Epidermal melanocyte (primary cell): Measurements from ENCODE around the gene LYRM2.
"Not testable (repeated sequence)": the region's sequence is repeated elsewhere in the genome, so short reads cannot be mapped to it uniquely, and the experiment has no call there.

ENCODE experiments used
- DNase-seq: peaks from one replicate; pipeline ENCODE4 v3.0.0; 2011; ENCODE audit warnings: low spot score; ENCODE audit not compliant: insufficient read length

Gene LYRM2

DNA sequence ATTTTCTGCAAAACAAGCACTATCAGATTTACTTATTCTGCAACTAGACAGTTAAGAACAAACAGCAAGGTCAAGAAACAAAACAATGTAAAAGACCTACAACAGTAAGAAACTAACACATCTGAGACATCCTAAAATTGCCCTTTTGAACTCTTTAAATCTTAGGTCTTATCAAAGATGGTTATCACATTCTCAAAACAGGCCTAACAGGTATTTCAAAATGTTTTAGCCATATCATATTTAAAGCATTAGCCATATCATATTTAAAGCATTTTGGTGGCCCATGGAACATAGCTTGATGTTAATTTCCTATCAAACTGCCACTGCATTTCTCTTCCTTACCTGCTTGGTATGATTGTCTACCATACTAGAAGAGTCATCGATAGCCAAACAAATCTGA, 11.1 kb upstream of the LYRM2 start:
- no peak for DNase-seq

DNA sequence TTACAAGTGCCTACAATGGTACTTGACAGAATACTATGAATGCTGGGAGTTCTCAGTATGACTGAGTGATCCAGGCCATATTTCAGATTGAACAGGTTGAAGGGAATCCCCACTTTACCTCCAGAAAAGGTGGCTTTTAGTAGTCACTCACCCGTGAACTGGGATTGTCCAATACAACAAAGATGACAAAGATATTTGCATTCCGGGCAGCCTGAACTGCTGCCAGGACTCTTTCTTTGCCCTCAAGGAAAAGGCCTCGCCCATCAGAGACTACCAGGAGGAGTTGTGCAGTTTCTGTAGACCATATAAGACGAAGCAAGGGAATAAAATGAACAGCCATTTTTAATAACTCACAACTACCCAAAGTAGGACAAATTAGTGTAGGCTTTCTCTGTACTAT, 6.3 kb upstream of the LYRM2 start:
- no peak for DNase-seq

DNA sequence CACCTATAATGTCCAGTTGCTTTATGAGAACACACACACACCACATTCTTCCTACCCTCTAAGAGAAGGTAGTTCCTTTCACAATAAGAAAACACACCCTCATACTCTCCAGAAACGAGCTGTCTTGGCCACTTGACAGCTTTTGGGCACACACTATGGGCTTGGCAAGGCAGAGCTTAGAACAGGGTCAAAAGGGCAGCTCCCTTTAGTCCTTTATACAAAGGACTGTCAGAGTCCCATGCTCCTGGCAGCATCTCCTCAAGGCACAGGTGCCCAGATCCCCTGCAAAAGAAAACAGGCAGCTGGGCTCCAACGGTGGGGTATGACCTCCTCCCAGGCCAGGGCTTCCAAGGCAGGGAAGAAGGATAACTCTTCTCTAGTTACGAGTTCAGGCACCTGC, 4.9 kb upstream of the LYRM2 start:
- DNase-seq, result no peak

DNA sequence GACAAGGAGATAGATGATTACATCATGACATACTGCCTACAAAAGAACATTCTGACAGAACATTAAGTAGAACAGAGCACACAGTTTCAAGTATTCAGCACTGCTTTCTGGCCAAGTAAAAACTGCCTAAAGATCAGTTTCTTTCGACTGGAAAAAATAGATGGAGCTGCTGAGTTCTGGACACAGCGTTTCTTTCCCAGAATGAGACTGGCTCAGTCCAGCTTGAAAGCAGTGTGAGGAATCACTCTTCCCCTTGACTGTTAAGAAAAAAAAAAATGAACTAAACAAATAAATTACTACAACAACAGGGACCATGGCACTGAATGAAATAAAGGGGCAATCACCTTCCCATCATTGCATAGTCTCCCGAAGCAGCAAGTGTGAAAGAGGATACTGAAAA, 4.4 kb upstream of the LYRM2 start:
- DNase-seq, result no peak

DNA sequence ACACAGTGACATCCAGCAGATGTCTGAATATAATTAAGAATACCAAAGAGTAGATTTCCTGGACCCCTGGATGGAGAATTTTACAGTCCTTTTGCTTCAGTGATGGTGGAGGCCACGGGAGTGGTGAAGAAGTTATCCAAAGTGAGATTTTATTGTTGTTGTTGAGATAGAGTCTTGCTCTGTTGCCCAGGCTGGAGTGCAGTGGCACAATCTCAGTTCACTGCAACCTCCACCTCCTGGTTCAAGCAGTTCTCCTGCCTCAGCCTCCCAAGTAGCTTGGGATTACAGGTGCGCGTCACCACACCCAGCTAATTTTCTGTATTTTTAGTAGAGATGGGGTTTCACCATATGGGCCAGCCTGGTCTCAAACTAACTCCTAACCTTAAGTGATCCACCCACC, 3.0 kb upstream of the LYRM2 start:
- DNase-seq, result not testable (repeated sequence)

DNA sequence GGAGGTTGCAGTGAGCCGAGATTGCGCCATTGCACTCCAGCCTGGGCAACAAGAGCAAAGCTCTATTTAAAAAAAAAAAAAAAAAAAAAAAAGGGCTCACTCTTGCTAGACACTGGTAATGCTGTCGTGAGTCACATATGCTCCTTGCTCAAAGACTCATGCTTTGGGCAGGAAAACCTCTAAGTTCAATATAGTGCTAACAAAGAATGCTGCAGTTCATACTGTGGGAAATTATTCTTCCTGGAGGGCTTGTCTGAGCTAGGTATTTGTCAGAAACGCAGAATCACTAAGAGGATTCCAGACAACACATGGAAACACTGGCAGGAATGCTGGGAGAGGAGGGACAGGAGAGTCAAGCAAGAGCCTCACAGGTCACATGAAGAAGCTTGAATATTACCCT, 2.3 kb upstream of the LYRM2 start:
- no peak for DNase-seq

DNA sequence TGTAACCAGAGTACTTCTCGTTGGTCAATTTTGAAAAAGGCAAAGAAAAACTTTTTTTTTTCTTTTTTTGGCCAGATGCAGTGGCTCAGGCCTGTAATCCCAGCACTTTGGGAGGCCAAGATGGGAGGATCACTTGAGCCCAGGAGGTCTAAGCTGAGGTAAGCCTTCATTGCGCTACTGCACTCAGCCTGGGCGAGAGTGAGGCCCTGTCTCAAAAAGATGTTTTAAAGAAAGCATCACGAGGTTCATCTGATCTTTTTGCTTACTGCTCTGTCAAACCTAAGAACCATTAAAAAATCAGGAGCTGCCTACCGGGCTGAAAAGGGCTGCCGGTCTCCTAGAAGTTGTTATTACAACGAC, 607 bp downstream of the LYRM2 start:
- no peak for DNase-seq

DNA sequence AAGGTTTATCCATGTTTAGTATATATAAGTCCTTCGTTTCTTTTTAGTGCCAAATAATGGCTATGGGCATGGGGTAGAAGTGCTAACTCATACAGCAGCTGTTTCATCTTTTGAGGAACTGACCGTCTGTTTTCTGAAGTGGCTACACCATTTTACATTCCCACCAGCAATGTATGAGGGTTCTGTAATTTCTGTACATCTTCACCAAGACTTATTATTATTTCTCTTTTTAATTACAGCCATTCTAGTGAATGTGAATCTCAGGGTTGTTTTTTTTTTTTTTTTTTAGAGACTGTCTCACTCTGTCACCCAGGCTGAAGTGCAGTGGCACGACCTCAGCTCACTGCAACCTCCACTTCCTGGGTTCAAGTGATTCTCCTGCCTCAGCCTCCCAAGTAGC, 2.1 kb downstream of the LYRM2 start:
- not testable (repeated sequence) for DNase-seq

DNA sequence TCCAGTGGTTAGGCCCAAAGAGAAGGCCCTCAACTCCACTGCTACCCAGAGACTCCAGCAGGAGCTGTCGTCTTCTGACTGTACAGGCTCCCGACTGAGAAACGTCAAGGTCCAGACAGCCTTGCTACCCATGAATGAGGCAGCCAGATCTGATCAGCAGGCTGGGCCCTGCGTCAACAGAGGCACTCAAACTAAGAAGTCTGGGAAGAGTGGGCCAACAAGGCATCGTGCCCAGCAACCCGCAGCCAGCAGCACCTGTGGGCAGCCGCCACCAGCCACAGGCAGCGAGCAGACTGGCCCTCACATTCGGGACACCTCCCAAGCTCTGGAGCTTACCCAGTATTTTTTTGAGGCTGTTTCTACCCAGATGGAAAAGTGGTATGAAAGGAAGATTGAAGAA, 8.1 kb downstream of the LYRM2 start:
- no peak for DNase-seq

DNA sequence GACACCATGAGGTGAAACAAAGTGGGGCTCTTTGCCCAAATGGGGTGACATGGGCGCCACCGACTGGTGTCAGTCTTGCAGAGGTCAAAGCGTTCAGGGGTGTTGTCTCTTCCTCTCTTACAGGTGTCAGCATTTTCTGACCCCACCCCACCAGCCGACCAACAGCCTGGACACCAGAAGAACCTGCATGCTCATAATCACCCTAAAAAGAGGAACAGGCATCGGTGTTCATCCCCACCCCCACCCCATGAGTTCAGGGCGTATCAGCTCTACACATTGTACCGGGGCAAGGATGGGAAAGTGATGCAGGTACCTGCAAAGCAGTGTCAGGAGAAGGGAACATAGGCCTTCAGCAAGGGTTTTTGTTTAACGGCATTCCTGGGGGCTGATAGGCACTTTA, 14.8 kb downstream of the LYRM2 start:
- DNase-seq, result no peak

DNA sequence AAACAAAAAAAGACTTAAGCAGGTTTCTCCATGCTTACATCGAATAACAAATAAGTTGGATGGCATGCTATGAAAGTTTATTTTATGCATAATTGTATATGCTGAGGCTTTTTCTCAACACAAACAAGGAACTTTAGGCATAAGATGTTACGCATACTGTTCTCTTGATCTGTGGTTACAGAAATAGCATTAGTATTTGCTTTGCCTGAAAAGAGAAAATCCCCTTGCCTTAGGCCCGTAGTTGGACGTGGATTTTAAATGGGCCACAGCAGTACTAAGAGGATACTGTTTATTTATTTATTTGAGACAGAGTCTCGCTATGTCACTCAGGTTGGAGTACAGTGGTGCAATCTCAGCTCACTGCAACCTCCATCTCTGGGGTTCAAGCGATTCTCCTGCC, 19.0 kb downstream of the LYRM2 start:
- DNase-seq, result no peak

DNA sequence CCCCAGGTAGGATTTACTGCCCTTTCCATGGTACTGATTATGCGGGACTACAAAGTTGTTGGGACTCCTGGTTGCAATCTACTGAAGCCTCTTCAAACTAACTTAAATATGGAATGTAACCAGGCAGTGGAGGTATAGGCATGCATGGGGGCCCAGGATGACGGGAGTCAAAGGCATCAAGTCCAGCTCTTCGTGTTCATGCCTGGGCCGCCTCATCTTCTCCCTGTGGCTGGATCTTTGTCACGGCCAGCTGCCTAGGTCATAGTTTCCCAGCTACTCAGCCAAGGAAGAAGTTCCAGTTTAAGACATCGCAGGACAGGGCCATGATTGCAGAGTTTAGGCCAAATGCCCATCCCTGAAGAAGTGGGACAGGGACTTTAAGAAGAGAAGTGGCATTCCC, 20.5 kb downstream of the LYRM2 start:
- no peak for DNase-seq

DNA sequence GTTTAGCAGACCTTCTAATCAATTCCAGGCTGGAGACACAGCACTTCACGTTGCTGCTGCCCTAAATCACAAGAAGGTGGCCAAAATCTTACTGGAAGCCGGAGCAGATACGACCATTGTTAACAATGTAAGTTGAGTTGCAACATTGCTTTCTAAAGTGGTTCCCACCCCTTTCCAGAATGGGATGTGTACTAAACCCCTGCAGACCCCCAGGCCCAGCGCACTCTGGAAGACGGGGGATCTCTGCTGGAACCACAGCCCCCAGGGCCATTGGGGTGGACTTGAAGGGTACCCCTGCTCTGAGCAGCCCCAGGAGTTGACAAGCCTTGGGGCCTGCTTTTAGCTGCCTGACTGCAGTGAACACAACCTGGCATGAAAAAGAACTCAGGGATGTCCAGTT, 22.0 kb downstream of the LYRM2 start:
- DNase-seq, result no peak

DNA sequence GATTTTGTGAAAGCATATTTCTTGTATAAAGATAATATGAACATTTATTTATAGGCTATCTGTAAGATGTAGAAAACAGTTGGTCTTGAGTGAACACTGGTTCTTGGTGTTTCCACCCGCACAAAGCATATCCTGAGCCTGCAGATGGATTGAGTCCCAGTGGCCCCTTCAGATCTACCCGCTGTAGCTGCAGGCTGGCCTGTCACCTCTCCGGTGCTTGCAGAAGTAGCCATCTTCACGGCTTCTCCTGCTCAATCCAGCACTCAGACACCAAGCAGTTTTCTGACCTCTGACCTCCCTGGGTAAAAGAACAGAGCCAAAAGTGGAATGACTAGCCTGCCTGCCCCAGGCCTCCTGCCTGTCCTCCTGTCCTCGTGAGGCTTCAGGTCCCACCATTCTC, 22.7 kb downstream of the LYRM2 start:
- DNase-seq, result no peak

DNA sequence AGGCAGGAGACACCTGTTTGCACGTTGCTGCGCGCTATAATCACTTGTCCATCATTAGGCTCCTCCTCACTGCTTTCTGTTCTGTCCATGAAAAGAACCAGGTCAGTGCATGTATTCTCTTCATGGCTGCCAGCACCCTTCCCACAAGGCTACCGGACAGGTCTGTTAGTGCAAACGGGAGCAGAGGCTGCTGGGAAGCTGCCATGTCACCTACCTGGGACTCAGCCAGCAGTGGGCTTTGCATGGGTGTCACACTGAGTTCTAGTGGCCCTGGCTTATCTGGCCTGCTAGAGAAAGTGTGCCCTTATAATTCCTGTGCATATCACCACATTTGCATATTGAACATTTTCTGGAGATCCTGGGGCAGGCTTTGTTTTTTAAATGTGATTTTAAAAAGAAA, 24.8 kb downstream of the LYRM2 start:
- no peak for DNase-seq

DNA sequence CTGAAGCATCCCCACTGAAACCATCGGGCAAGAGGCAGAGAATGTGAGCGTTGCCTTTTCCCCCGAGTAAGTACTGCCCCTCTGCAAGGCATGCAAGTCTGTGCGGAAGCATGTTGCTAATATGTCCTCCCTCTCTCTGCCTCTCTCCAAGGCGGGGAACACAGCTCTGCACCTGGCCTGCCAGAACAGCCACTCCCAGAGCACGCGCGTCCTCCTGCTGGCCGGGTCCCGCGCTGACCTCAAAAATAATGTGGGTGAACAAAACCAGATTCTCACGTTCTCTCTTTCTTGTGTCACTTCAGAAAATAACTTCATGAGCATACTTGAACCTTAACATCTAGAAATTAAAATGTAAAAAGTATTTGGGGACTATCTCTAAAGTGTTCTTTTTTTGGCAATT, 26.4 kb downstream of the LYRM2 start:
- DNase-seq, result no peak

DNA sequence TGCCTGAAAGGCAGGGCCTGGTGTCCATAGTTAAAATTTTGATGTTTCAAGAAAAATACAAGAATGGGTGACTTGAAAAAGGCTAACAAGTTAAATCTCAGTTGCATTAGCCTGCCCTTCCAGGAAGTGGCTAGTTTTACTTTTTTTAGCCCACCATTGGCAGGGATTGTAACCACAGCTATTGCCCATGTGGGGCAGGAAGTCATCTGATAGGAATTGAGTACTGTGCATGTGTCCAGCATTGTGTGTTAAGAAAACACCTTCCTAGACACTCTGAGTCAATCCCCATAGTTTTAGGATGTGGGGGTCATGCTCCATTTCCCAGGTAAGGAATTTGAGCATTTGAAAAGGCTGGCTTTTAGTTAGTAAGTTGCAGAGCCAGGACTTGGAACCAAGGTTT, 26.9 kb downstream of the LYRM2 start:
- no peak for DNase-seq

DNA sequence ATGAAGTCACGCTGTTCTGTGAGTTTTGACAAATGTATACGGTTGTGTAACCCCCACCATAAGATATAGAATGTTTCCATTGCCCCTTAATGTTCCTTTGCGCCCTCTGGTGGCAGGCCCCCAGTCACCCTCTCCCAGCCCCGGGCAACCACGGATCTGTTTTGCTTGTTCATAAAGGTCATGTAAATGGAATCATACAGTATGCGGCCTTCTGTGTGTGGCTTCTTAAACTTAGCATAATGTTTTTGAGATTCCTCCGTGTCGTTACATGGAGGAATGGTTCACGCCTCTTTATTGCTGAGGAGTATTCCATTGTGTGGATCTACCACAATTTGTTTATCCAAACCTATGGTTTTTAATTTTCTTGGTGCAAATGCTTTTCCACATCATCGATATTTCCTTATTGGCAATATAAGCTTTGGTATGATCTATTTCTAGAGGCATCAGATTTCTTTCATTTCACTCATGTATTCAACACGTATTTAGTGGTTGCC, 28.4 kb downstream of the LYRM2 start:
- peak; percentile 44 for DNase-seq

DNA sequence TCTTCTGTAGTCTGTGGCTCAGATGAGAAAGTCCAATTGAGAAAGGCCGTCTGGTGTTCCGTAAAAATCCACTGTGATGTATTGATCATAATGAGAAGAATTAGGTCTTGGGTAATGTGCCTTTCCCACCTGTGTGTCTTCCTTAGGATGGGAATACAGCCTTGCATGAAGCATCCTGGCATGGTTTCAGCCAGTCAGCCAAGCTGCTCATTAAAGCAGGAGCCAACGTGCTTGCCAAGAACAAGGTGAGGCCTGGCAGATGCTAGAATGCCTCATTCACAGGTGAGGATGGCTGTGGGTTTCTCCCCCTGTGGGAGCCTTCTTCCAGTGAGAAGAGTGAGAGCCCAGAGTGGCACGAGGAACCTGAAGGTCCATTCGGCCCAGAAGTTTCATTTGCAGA, 32.7 kb downstream of the LYRM2 start:
- no peak for DNase-seq

DNA sequence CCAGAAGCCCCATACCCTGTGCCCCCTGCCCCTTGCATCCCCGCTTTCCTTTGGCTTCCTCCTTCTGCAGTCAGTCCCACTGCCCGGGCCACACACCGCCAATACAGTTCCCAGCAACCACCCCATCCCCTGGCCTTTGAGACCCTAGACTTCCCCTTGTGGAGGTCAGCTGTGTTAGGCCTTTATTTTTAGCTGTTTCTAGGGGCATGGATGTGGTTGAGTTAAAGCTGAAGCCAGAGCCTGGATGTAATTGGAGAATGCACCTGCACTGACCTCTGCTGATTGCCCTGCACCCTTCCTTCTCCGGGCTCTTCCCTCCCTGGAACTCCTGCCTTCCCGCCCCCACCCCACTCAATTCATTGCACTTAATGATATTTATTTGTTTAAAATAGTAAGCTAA, 33.9 kb downstream of the LYRM2 start:
- DNase-seq, result no peak

DNA sequence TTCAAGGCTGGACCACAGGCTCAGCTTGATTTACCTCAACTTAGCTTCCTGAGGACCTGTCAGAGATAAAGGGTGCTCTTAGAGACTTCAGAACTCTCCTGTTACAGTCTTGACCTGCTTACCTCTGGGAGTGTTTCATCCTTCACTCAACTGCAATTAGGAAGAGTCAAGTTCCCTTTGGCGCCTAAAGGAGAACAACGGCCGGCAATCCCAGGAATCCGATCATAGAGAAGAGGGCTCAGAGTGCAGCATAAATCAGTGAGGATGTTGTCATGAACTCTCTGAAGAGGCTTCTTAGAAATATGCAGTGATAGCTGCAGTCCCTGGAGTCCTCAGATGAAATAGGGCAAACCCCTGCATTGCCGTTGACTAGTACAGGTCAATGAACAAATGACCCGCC, 36.4 kb downstream of the LYRM2 start:
- no peak for DNase-seq

DNA sequence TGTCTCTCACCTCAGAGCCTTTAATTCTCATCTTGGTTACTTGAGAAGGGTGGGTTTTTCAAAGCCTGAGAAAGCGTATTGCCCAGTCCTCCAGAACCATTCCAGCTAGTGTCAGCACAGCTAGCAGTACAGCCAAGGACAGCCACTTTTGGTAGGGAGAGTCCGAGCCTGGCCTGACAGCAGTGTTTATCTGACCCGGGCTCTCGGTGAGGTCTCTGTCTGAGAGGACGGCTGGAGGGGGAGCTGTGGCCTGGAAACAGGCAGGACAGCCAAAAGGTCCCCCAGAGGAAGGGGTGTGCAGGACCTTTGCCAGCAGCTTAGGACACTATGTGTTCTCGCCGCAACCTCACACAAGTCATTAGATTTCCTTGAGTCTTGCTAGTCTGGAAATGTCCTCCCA, 38.8 kb downstream of the LYRM2 start:
- no peak for DNase-seq

DNA sequence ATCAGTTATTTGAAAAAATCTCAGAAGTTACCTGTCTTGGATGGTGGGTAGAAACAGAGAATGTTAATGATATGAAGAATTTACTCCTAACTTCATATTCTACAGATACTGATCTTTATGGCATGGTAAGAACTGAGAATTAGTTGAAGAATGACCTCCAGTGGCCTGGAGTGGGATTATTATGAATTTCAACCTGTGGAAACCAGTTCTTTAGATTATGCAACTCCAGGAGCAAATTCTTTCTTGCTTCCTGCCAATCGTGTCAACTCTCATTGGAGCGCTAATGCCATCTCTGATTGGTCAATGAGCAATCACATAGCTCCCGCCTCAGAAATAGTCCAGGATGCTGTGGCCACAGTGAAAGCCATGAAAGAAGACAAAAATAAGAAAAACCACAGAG, 40.6 kb downstream of the LYRM2 start:
- peak; percentile 67 for DNase-seq

DNA sequence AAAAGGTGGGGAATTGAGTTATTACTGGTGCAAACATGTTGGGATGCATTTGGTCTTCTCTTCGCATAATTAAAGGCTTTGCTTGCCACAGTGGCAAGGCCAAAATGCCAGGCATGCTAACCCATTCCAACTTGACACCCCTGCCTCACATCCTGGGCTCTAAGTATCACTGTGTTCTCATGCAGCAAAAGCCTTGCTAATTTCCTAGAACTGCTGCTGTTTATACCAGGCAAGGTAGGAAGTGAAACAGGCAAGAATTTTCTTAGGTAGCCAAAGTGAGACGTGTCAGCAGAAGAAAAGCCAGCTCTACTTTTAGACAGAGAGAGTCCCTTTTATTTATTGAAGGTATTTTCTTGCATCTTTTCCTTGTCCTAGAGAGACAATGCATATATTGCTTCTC, 41.2 kb downstream of the LYRM2 start:
- DNase-seq, result no peak

DNA sequence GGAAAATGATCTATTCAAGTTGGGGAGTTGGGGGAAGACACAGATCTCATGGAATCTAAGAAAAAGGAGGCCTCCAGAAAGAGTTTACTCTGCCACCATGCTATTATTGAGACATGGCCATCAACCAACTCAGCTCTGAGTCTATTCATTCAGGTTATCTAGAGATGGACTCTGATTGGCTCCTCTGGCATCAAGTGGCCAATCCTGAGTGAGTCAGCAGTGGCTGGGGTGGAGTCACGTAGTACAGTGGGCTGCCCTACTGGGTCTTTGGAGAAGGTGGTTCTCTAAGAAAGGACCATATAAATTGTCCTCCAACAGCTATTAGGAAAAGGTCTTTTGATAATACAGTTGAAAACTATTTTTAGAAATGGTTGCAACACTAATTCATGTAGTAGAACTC, 42.1 kb downstream of the LYRM2 start:
- DNase-seq, result no peak
